ENCODE results near the gene HNF1A.
"Not testable (repeated sequence)": the region's sequence is repeated elsewhere in the genome, so short reads cannot be mapped to it uniquely, and the experiment has no call there.

HNF1A gene

DNA sequence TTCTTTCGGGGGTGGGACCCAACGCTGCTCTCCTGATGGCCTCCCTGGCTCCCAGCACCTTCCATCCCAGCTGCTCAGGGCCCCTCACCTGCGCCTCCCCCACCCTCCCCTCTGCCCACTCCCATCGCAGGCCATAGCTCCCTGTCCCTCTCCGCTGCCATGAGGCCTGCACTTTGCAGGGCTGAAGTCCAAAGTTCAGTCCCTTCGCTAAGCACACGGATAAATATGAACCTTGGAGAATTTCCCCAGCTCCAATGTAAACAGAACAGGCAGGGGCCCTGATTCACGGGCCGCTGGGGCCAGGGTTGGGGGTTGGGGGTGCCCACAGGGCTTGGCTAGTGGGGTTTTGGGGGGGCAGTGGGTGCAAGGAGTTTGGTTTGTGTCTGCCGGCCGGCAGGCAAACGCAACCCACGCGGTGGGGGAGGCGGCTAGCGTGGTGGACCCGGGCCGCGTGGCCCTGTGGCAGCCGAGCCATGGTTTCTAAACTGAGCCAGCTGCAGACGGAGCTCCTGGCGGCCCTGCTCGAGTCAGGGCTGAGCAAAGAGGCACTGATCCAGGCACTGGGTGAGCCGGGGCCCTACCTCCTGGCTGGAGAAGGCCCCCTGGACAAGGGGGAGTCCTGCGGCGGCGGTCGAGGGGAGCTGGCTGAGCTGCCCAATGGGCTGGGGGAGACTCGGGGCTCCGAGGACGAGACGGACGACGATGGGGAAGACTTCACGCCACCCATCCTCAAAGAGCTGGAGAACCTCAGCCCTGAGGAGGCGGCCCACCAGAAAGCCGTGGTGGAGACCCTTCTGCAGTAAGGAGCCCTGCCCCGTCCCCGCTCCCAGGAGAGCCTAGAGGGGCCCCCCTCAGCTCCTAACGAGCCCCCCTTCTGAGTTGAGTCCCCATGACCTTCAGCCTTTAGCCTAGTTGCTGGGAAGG, at the start of gene HNF1A:
HNF1A (plus strand) TSS at position 248 of the 924 bp plus-strand sequence; CDS start at position 474, 226 bp downstream.
- DNase-seq: no peak

DNA sequence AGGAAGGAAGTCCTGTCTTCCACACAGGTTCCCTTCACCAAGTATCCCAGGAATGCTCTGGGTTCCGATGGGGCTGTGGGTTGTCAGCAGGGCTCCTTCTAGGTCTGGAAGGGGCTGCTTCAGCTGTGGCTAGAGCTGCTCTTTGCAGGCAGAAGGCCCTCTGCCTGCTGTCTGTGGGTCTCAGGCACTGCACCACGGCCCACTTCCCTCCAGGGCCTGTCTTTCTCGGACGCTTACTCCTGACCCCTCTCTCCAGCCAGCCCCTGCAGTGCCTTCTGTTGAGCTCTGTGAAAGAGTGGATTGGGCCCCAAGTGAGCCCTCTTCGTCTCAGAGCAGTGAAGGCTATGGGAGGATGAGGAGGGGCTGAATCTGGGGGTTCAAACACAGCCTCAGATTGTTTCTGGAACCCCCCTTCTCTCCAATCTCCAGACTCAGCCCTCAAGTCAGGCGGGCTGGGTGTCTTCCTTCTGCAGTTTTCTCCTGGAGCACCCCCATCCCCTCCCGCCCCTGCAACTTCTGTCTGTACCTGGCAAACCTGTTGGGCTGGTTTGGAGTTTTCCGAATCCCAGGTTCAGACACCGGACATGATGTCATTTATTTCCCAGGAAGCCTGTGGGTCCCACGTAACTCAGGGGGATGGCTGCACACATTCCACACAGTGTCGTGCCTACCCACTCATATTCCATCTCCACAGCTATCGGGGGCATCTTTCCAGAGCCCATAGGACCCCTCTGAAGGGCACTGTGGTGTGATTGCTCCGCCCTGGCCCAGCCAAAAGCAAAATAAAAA, 49.3 kb upstream of the HNF1A start:
- no peak for DNase-seq

- DNase-seq: no peak
These were observed 48.3 kb upstream of the HNF1A start for GRCh38 chr12:120930032-120930431.

GRCh38 chr12:120932058-120932457, 46.3 kb upstream of the HNF1A start:
- no peak for DNase-seq

GRCh38 chr12:120932956-120933526, 45.3 kb upstream of the HNF1A start:
- no peak for DNase-seq

GRCh38 chr12:120933786-120934185, 44.6 kb upstream of the HNF1A start:
- no peak for DNase-seq

DNA sequence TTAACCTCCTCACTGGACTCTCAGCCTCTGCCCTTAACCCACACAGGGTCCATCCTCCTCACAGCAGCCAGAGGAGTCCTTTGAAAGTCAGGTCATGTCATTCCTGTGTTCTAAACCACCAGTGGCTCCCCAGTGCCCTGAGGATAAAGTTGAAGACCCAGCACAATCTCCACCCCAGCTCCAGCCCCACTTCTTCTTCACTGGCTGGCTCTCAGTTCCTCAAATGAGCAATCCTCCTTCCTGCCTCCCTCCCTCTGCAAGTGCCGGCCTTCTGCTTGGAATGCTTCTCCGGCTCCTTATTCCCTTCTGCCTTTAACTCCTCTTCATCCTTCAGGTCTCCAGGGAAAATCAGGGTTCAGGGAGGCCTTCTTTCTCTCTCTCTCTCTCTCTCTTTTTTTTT, 42.1 kb upstream of the HNF1A start:
- DNase-seq: no peak

- DNase-seq: no peak
These were observed 39.8 kb upstream of the HNF1A start for GRCh38 chr12:120938496-120938895.

- no peak for DNase-seq
These were observed 38.8 kb upstream of the HNF1A start for GRCh38 chr12:120939523-120939922.

GRCh38 chr12:120940006-120940405, 38.3 kb upstream of the HNF1A start:
- no peak for DNase-seq

DNA sequence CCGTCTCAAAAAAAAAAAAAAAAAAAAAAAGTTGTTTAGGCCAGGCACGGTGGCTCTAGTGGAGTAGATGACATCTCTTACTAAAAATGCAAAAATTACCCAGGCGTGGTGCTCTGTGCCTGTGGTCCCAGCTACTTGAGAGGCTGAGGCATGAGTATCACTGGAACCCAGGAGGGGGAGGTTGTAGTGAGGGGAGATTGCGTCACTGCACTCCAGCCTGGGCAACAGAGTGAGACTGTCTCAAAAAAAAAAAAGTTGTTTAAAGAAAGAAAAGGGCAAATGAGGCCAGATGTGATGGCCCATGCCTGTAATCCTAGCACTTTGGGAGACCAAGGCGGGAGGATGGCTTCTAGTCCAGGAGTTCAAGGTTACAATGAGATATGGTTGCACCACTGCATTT, 37.5 kb upstream of the HNF1A start:
- no peak for DNase-seq

- DNase-seq: no peak
These were observed 36.9 kb upstream of the HNF1A start for GRCh38 chr12:120941412-120941811.

DNA sequence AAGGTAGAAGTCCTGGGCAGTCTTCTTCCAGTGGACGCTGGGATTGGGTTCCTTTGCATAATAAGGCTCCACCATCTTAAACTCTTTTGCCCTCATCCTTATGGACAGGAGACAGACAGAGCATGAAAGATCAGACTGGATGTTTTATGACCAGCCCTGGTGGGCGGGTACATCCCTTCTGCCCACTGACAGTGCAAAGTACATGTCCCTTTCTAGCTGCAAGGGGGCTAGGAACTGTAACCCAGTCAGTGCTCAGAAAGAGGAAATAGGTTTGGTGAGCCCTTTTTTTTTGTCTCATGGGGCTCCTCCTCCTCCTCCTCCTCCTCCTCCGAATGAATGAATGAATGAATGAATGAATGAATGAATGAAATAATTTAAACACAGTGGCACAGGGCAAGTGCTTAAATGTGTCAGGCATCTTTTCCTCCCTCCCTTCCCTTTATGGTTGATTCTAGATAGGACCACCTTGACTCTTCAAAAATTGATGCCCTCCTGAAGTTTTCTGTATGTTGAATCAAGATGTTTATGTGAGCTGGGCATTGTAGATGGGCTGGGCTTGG, 36.4 kb upstream of the HNF1A start:
- no peak for DNase-seq

DNA sequence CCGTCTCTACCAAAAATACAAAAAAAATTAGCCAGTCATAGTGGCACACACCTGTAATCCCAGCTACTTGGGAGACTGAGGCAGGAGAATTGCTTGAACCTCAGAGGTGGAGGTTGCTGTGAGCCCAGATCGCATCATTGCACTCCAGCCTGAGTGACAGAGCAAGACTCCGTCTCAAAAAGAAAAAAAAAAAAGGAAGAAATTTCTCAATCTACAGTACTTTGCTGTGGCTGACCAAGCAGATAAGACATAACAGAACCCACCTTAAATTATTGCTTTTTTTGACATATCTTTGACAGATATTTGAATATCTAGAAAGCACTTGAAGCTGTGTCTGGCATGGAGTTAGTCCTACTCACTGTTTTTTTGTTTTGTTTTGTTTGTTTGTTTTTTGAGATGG, 34.9 kb upstream of the HNF1A start:
- no peak for DNase-seq

GRCh38 chr12:120944645-120945217, 33.6 kb upstream of the HNF1A start:
- DNase-seq: peak; percentile 77

DNA sequence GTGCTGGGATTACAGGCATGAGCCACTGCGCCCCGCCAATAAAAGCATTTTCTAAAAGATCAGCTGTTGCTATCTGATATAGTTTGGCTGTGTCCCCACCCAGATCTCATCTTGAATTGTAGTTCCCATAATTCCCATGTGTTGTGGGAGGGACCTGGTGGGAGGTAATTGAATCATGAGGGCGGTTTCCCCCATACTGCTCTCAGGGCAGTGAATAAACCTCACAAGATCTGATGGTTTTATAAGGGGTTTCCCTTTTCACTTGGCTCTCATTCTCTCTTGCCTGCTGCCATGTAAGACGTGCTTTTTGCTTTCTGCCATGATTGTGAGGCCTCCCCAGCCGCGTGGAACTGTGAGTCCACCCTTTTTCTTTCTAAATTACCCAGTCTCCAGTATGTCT, 32.8 kb upstream of the HNF1A start:
- not testable (repeated sequence) for DNase-seq

- not testable (repeated sequence) for DNase-seq
These were observed 28.0 kb upstream of the HNF1A start for GRCh38 chr12:120950260-120950799.

GRCh38 chr12:120950807-120951206, 27.5 kb upstream of the HNF1A start:
- DNase-seq: no peak

DNA sequence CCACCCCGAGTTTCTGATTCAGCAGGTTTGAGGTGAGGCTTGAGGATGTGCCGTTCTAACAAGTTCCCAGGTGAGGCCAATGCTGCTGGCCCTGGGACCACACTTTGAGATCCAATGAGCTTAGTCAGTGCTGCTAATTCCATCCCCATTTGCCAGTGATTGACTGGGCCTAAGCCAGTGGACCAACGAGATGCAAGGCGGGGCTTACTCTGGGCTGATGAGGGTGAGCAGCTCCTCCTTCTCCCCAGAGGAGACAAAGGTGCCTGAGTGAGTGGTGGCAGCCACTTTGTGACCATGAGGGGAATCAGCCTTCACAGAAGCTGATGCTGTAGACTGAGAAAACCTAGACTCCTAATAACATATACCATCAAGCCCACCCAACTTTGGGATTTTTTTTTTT, 23.1 kb upstream of the HNF1A start:
- DNase-seq: no peak

DNA sequence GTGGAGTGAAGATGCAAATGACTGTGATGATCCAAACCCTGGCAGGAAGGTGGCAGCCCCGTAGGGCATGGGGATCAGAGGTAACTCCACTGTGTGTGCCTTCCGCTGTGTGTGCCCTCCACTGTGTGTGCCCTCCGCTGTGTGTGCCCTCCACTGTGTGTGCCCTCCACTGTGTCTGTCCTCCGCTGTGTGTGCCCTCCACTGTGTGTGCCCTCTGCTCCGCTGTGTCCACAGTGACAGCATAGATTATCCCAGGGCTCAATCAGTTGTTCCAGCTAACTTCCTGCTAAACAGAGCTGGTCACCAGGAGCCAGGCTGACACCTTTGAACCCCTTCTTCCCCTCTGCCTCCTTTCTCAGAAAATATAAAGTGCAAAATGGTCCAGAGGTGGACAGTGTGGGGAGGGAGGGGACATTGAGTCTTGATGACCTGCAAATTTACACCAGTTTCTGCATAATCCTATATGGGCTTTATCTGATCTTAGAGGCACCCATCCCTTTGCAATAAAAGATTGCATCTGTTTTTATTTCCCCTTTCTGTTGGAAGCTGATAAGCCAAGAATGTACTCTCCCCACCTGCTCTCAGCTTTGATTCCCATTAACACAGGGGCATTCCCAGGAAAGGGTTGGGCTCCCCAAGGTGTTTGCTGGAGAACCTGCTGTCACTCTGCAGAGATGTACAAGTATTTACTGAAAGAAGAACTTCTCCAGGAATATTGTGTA, 21.6 kb upstream of the HNF1A start:
- DNase-seq: no peak

GRCh38 chr12:120959111-120959878, 19.0 kb upstream of the HNF1A start:
- DNase-seq: no peak
